A204.1 (cell line): ENCODE measurements around the gene PEX11G.

Experiments used
- FAIRE-seq: peaks from 2 replicates; lab custom pipeline; 2012; peaks lifted over from hg19 to GRCh38; lab: Jason Lieb, UNC

Gene PEX11G

DNA sequence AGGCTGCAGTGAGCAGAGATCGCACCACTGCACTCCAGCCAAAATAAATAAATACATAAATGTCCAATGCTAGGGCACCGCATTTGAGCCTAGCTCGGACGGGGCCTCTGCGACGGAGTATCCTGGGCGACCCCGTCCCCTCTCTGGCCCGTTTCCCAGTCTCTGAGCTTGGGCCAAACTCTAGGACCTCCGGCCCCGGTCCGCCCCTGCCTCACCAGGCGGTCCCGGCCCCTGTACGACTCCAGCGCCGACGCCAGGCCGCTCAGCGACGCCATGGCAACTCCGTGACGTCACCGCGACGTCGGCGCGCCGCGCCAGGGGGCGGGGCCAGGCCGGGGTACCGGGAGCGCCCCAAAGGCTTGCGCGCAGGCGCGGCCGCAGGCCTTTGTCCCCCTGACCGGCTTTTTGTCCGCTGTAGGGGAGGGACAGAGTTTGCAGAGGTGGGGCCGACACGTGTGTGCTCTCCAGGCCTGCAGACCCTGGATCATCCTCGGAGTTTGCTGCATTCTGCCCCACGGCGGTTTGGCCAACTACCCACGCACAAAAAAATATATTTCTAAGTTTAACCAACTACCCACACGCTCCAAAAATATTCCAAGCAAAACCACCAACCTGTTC, at the start of gene PEX11G:
TSS of gene PEX11G (minus strand) at position 300 of the 618 bp plus-strand sequence. CDS start at position 275, 25 bp downstream.
- no peak for FAIRE-seq

- no peak for FAIRE-seq
Measured at GRCh38 chr19:7535998-7536695, 47.3 kb upstream of the PEX11G start.

DNA sequence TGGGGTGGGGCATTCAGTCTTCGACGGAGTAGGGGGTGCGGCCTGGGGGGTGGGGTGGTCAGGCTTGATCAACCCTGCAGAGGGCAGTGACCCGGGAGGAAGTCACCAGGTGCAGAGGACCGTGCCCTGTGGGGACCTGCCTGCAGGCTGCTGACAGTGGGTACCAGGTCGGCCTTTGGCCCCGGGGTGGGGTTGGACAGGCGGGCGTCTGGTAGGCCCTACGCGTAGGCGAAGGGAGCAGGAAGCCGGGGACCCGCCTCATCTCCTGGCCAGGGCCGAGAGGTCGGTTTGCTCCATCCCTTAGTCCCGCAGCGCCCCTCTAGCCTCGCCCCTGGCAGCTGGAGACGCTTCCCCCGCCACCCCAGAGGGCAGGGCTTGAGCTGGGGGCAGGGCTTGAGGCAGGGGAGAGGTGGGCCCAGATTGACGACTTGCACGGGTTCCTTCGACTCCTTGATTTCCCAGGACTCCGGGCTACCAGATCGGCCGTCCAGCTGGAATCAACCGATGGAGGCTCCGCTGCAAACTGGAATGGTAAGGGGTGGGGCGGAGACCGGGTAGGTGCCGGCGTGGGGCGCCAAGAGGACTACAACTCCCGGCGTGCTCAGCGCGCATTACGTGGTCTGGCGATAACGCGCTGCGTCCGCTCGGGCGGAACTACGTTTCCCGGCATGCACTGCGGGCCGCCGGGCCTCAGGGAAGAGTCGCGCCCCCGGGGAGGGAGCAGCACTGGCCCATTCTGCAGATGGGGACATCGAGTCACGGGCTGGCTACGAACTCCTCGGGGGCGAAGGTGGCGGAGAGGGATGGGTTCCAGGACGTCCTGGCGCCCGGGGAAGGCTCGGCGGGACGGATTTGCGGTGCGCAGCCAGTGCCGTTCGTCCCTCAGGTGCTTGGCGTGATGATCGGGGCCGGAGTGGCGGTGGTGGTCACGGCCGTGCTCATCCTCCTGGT, 46.5 kb upstream of the PEX11G start, which contains the start of gene PNPLA6:
TSS of gene PNPLA6 (plus strand) at position 671 of the 951 bp plus-strand sequence. CDS start at position 743, 72 bp downstream.
- FAIRE-seq: peak; percentile 95

DNA sequence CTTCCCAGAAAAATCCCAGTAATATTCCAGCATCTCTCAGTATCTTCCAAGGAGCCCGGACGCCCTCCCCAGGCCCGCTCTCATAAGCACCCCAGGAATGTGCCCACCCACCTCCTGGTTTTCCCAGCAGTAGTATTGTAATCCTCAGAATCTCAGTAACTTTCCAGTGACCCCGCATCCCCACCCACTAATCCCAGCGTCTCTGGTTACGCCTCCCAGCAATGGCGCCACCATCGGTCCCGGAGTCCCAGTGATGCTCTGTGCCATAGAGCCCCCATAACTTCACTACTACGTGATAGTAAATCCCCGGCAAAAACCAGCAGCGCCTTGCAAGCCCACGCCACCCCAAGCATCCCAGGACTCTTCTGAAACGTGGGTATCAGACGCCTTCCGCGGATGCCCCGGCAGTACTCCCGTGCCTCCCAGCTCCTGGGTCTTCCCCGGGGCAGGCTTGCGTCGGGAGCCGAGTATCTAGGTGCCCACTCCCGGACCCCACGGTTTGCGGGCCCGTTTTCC, 45.8 kb upstream of the PEX11G start:
- FAIRE-seq: peak; percentile 54

GRCh38 chr19:7533925-7534480, 45.2 kb upstream of the PEX11G start:
- FAIRE-seq: no peak

DNA sequence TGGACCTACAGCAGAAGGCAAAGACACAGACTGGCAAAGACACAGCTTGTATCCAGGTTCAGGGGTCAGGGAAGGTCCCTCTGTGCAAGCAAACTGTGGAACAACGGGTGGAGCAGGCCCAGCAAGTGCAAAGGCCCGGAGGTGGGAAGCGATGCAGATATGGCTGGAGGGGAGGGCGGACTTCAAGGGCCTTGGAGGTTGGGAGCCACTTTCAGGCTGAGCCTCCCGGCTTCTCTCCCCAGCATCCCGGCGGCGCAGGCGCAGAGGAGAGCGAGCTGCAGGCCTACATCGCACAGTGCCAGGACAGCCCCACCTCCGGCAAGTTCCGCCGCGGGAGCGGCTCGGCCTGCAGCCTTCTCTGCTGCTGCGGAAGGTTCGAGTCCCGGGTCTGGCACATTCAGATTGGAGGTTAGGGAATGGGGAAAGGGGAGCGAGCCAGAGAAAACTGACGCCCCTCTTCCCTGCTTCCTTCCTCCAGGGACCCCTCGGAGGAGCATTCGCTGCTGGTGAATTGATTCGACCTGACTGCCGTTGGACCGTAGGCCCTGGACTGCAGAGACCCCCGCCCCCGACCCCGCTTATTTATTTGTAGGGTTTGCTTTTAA, 44.5 kb upstream of the PEX11G start:
- no peak for FAIRE-seq

- FAIRE-seq: no peak
Measured at GRCh38 chr19:7529610-7530490, 41.0 kb upstream of the PEX11G start.

GRCh38 chr19:7529246-7529600, 40.4 kb upstream of the PEX11G start:
- no peak for FAIRE-seq

DNA sequence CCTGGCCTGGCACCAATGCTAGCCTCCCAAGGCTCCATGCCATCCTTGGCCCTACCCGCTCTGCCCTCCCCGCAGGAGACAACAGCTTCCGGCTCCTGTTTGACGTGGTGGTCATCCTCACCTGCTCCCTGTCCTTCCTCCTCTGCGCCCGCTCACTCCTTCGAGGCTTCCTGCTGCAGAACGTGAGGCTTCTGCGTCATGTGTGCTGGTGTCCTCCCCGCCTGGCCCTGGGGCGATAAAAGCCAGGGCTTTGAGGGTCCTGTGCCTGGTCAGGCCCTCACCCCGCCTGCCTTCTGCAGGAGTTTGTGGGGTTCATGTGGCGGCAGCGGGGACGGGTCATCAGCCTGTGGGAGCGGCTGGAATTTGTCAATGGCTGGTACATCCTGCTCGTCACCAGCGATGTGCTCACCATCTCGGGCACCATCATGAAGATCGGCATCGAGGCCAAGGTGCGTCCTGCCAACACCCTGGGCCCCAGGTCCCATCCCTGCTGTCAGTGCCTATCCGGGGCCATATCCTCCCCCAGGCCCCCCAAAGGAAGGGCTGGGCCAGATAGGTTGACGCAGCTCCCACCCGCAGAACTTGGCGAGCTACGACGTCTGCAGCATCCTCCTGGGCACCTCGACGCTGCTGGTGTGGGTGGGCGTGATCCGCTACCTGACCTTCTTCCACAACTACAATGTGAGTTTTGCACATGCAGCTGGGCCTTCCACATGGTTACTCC, 39.8 kb upstream of the PEX11G start:
- no peak for FAIRE-seq

DNA sequence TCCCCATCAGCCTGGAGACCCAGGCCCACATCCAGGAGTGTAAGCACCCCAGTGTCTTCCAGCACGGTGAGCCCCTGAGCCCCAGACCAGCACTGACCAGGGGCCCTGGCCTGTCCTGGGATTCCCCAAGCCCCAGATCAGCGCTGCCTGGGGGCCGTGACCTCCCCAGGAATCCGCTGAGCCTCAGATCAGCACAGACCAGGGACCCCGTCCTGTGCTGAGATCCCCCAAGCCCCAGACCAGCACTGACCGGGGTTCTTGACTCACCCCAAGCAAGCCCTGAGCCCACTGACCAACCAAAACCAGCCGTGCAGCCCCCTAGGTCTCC, 39.3 kb upstream of the PEX11G start:
- FAIRE-seq: no peak

DNA sequence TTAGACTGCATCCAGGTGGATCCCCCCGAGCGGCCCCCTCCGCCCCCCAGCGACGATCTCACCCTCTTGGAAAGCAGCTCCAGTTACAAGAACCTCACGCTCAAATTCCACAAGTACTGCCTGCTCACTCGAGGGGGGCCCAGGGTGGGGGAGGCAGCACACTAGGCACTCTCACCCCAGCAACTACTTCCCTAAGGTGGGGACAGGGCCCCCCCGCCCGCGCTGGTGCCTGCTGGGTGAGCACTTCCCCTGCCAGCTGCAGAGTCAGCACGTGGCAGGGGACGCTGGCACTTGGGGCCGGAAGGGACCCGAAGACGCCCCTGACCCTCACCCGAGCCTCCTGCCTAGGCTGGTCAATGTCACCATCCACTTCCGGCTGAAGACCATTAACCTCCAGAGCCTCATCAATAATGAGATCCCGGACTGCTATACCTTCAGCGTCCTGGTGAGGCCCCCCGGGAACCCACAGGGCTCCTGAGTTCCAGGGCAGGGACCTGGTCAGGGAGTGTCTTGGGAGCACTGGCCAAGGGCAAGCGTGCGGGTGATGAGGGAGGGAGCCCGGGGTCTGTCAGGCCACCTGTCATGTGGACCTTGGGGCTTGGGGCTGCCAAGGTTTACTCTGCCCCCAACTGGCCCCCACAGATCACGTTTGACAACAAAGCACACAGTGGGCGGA, 38.8 kb upstream of the PEX11G start:
- no peak for FAIRE-seq

GRCh38 chr19:7526059-7526929, 37.5 kb upstream of the PEX11G start:
- FAIRE-seq: no peak

- FAIRE-seq: no peak
Measured at GRCh38 chr19:7524992-7525739, 36.3 kb upstream of the PEX11G start.

DNA sequence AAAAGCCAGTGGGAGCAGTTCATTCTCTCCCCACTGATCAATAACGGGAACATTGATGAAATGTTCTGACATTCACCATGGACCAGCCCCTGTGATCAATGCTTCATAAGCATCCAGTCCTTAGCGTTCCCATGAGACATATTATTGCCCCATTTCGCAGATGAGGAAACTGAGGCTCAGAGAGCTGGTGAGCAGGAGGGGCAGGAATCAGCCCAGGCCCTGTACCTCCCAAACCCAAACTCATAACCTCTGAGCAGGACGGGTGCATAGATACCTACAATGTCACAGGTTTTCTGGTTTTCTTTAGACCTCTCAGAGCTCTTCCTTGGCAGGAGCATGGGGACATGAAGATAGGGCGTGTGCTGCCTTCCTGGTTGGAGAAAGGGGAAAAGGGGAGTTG, 35.7 kb upstream of the PEX11G start:
- FAIRE-seq: no peak

DNA sequence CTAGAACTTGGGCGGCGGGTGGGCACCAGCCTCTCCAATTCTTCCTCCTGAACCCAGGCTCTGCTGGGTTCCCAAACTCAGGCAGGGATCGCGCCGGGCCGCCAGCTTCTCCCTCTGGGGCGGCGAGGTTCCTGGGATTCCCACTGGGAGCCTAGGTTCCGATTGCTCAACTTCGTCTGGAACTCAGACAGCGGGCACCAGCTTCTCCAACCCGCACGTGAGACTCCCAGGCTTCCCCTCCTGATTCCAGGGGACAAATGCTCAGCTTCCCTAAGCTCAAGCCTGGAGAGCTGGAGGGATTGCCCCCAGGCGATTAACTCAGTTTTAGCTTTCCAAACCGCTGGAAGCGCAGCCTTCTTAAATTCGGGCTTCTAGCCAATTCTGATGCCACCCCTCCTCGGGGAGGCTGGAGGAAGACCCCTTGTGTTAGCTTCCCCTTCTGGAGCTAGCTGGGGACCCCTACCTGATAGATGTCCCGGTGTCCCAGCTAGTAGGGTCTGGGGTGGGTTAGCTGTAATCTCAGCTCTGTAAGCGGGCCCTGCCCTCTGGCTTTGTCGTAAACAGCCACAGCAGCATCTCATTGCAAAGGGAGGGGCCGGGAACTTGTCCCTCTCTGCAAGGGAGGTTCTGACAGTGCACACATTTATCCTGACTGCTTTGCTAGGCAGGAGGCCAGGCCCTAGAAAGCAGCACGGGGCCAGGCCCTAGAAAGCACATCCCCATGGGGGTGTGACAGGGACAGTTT, 34.3 kb upstream of the PEX11G start:
- no peak for FAIRE-seq

GRCh38 chr19:7522072-7522922, 33.5 kb upstream of the PEX11G start, which contains the start of gene MCOLN1:
TSS of gene MCOLN1 (plus strand) at chr19:7522624. CDS start at chr19:7522751, 127 bp downstream.
- FAIRE-seq: peak; percentile 23
